Measurements from ENCODE around the gene RAB8A. TPM values are rescaled to one million over a fixed set of nuclear protein-coding genes. Genes with fewer than 3 reads are reported as not detected.

RAB8A gene
- total and polyA plus RNA-seq, 9 of the 15 experiments (the other 6 are each of a cell fraction or from before 2014, with no cell fraction given), result 11.2 to 102 (median 53.2) TPM

DNA sequence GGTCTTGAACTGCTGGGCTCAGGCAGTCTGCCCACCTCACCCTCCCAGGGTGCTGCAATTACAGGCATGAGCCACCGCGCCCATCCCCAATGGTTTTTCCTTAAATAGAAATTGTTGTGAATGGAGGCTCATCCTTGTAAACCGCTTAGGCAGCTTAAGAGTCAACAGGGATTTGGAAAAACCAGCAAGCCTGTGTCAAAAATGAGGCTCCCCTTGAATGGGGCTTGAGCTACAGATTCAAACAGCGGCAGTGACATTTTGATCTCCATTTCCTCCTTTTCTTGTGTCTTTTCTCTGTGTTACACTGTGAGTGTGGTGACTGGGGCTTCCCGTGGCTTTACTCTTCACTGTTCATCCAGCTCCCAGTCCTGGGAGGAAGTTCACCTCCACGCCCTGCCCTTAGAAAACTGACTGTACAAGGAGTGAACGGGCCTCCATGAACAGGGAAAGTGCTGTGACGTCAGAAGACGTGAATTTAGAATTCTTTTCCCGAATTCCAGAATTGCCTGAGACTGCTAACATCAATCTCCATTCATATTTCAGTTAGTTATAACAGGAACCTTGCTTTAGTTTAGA is 15.3 kb upstream of the RAB8A start:
- ChIA-PET POLR2A (interaction anchor here (0.5 to 7.2 kb wide), 6 partner anchors 10 to 189 kb away, joined by 3 to 67 read pairs (median 4); no protein-coding TSS in a partner anchor), CTCF (ENCODE audit: low intra/inter-chr PET ratio) (no interaction called here)
- Histone ChIP-seq H3K4me1 (replicated peaks in 1 of 2; ENCODE audit: control insufficient read depth in 2 of 2, insufficient read depth in 2 of 2, low read length in 2 of 2) (no peaks in the 10 kb centered on the region; a peak in 1 of 5 replicates), H3K36me3 (ENCODE audit: control insufficient read depth, insufficient read depth, low read length) (peaks cover 76% of the 10 kb centered on the region; the same call in 2 of the 3 replicates), H3K79me2 (ENCODE audit: control insufficient read depth, insufficient read depth, low read length) (no peaks in the 10 kb centered on the region), H3K9me3 (replicated peaks; ENCODE audit: control insufficient read depth, insufficient read depth, low read depth, low read length) (no peaks in the 10 kb centered on the region), H3K4me2 (ENCODE audit: insufficient read depth, low read length) (no peak overlapping the region), H3K9me1 (ENCODE audit: control insufficient read depth, insufficient read depth, low read length) (no peaks in the 10 kb centered on the region), H2AFZ (ENCODE audit: low read depth, low read length) (no peak overlapping the region), H3K4me3 (no peak overlapping the region), H3K9ac (ENCODE audit: insufficient read depth in 1 of 2, low read depth in 2 of 2, low read length in 2 of 2) (no peak overlapping the region), H3K27ac (ENCODE audit: extremely low read depth, low read depth, low read length) (no peak overlapping the region), H4K20me1 (replicated peaks; ENCODE audit: control insufficient read depth, insufficient read depth, low read length) (no peaks in the 10 kb centered on the region), H3K27me3 (ENCODE audit: control insufficient read depth in 2 of 2, insufficient read depth in 2 of 2, low read length in 2 of 2) (no peaks in the 10 kb centered on the region)
- no TSS peak for BruUV-seq (replicated peaks)
- in situ Hi-C loops (cut with MboI), result no loop called here
- no peak for ATAC-seq
- intact Hi-C loops (cut with micrococcal nuclease), result no loop called here
- no peak for DNase-seq (ENCODE audit: extremely low read depth in 1 of 4, low spot score in 3 of 4)
- WGBS (ENCODE audit: insufficient coverage, low coverage, missing lambda C conversion rate), result 85% methylated on average over 10 of the region's 10 CpGs
- TF ChIP-seq, protein P1, sequence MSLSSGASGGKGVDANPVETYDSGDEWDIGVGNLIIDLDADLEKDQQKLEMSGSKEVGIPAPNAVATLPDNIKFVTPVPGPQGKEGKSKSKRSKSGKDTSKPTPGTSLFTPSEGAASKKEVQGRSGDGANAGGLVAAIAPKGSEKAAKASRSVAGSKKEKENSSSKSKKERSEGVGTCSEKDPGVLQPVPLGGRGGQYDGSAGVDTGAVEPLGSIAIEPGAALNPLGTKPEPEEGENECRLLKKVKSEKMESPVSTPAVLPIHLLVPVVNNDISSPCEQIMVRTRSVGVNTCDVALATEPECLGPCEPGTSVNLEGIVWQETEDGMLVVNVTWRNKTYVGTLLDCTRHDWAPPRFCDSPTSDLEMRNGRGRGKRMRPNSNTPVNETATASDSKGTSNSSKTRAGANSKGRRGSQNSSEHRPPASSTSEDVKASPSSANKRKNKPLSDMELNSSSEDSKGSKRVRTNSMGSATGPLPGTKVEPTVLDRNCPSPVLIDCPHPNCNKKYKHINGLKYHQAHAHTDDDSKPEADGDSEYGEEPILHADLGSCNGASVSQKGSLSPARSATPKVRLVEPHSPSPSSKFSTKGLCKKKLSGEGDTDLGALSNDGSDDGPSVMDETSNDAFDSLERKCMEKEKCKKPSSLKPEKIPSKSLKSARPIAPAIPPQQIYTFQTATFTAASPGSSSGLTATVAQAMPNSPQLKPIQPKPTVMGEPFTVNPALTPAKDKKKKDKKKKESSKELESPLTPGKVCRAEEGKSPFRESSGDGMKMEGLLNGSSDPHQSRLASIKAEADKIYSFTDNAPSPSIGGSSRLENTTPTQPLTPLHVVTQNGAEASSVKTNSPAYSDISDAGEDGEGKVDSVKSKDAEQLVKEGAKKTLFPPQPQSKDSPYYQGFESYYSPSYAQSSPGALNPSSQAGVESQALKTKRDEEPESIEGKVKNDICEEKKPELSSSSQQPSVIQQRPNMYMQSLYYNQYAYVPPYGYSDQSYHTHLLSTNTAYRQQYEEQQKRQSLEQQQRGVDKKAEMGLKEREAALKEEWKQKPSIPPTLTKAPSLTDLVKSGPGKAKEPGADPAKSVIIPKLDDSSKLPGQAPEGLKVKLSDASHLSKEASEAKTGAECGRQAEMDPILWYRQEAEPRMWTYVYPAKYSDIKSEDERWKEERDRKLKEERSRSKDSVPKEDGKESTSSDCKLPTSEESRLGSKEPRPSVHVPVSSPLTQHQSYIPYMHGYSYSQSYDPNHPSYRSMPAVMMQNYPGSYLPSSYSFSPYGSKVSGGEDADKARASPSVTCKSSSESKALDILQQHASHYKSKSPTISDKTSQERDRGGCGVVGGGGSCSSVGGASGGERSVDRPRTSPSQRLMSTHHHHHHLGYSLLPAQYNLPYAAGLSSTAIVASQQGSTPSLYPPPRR (CRISPR knock-in tag; IDR thresholded peaks at IDR 0.05; ENCODE audit: borderline replicate concordance), result no peak
- TF ChIP-seq U2AF2 (optimal IDR thresholded peaks at IDR 0.05; ENCODE audit: low read depth, low read length) (no peak), PHTF2 (CRISPR knock-in tag; IDR thresholded peaks at IDR 0.05) (no peak), ZNF830 (CRISPR knock-in tag; IDR thresholded peaks at IDR 0.05) (no peak), SREBF2 (CRISPR knock-in tag; IDR thresholded peaks at IDR 0.05) (no peak), CAMTA2 (CRISPR knock-in tag; conservative IDR thresholded peaks at IDR 0.05) (no peak), ZC3H4 (CRISPR knock-in tag; IDR thresholded peaks at IDR 0.05; ENCODE audit: borderline replicate concordance) (no peak), MEF2D (tag; conservative IDR thresholded peaks at IDR 0.05; ENCODE audit: low read depth) (no peak), JUNB (CRISPR knock-in tag; conservative IDR thresholded peaks at IDR 0.05) (no peak)
- TF ChIP-seq, protein P2, sequence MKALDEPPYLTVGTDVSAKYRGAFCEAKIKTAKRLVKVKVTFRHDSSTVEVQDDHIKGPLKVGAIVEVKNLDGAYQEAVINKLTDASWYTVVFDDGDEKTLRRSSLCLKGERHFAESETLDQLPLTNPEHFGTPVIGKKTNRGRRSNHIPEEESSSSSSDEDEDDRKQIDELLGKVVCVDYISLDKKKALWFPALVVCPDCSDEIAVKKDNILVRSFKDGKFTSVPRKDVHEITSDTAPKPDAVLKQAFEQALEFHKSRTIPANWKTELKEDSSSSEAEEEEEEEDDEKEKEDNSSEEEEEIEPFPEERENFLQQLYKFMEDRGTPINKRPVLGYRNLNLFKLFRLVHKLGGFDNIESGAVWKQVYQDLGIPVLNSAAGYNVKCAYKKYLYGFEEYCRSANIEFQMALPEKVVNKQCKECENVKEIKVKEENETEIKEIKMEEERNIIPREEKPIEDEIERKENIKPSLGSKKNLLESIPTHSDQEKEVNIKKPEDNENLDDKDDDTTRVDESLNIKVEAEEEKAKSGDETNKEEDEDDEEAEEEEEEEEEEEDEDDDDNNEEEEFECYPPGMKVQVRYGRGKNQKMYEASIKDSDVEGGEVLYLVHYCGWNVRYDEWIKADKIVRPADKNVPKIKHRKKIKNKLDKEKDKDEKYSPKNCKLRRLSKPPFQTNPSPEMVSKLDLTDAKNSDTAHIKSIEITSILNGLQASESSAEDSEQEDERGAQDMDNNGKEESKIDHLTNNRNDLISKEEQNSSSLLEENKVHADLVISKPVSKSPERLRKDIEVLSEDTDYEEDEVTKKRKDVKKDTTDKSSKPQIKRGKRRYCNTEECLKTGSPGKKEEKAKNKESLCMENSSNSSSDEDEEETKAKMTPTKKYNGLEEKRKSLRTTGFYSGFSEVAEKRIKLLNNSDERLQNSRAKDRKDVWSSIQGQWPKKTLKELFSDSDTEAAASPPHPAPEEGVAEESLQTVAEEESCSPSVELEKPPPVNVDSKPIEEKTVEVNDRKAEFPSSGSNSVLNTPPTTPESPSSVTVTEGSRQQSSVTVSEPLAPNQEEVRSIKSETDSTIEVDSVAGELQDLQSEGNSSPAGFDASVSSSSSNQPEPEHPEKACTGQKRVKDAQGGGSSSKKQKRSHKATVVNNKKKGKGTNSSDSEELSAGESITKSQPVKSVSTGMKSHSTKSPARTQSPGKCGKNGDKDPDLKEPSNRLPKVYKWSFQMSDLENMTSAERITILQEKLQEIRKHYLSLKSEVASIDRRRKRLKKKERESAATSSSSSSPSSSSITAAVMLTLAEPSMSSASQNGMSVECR (CRISPR knock-in tag; IDR thresholded peaks at IDR 0.05), result no peak
- FAIRE-seq, result no peak
